ENCODE data around the gene GRID2IP. TPM values are rescaled to one million over a fixed set of nuclear protein-coding genes. Genes with fewer than 3 reads are reported as not detected.

GRID2IP gene
- total and polyA plus RNA-seq, 2 of the 8 experiments (the other 6 are each of a cell fraction or from before 2014, with no cell fraction given), result 0.80 to 1.3 TPM

GRCh38 chr7:6556196-6556595 is 4.9 kb upstream of the GRID2IP start:
- Histone ChIP-seq H2BK120ac (replicated peaks; ENCODE audit: low read depth, low read length) (no peak overlapping the region), H2BK15ac (ENCODE audit: low read length) (no peak overlapping the region), H3K9me3 (ENCODE audit: insufficient read depth in 2 of 2, low read depth in 1 of 2, low read length in 1 of 2) (no peaks in the 10 kb centered on the region), H3K27ac (ENCODE audit: low read depth, low read length) (no peak overlapping the region), H3K4me3 (ENCODE audit: extremely low read depth in 1 of 4, insufficient read depth in 2 of 4, low read depth in 3 of 4, low read length in 4 of 4) (no peak overlapping the region), H3K14ac (ENCODE audit: insufficient read length) (no peak overlapping the region), H3K27me3 (replicated peaks in 1 of 4; ENCODE audit: control insufficient read depth in 3 of 4, extremely low read depth in 1 of 4, insufficient read depth in 3 of 4, low read length in 3 of 4) (no peaks in the 10 kb centered on the region), H4K8ac (ENCODE audit: extremely low read depth, insufficient read depth, low read length) (no peak overlapping the region), H3K9ac (replicated peaks in 1 of 4; ENCODE audit: extremely low read depth in 1 of 4, low read depth in 3 of 4, low read length in 3 of 4) (no peak overlapping the region), H4K5ac (ENCODE audit: insufficient read length, low read depth, low read length) (no peak overlapping the region), H3K23ac (ENCODE audit: insufficient read length) (no peak overlapping the region), H3K23me2 (ENCODE audit: low read depth, low read length) (no peaks in the 10 kb centered on the region; the same call in 1 of the 2 replicates), H4K20me1 (replicated peaks in 1 of 2; ENCODE audit: control insufficient read depth in 1 of 2, insufficient read depth in 2 of 2, low read length in 2 of 2) (no peaks in the 10 kb centered on the region), H3K79me1 (ENCODE audit: low read depth, low read length) (no peaks in the 10 kb centered on the region), H3K56ac (replicated peaks; ENCODE audit: insufficient read length, low read depth, low read length) (no peak overlapping the region), H3K4ac (replicated peaks; ENCODE audit: insufficient read length, low read depth, low read length) (no peak overlapping the region), H2AFZ (ENCODE audit: low read length) (no peak overlapping the region), H3K18ac (ENCODE audit: extremely low read depth, low read length) (no peak overlapping the region), H2BK12ac (ENCODE audit: low read depth, low read length) (no peak overlapping the region), H3K4me2 (ENCODE audit: insufficient read depth in 1 of 2, low read depth in 2 of 2, low read length in 2 of 2) (no peak overlapping the region), H3K79me2 (ENCODE audit: control insufficient read depth in 1 of 2, insufficient read depth in 2 of 2, low read length in 2 of 2) (no peaks in the 10 kb centered on the region), H3K36me3 (ENCODE audit: control insufficient read depth in 2 of 4, insufficient read depth in 4 of 4, low read length in 3 of 4) (no peaks in the 10 kb centered on the region), H4K91ac (replicated peaks; ENCODE audit: insufficient read length, low read length) (no peak overlapping the region), H2BK20ac (ENCODE audit: low read length) (no peak overlapping the region), H2AK5ac (ENCODE audit: low read depth, low read length) (no peak overlapping the region), H2BK5ac (ENCODE audit: low read depth, low read length) (no peak overlapping the region), H3K4me1 (replicated peaks in 1 of 4; ENCODE audit: control insufficient read depth in 3 of 4, insufficient read depth in 4 of 4, low read length in 3 of 4) (peaks cover 0 to 3% (median 1%) of the 10 kb centered on the region in 4 experiments; a peak in 3 of 7 replicates)
- FAIRE-seq, result no peak
- 79% methylated on average over 6 of the region's 6 CpGs; no CpG with 5 or more reads in 1 of the 2 experiments for WGBS, 2 experiments (ENCODE audit: extremely low coverage in 1 of 2, insufficient coverage in 1 of 2, insufficient read length in 1 of 2, insufficient replicate concordance in 2 of 2, low coverage in 1 of 2, low lambda C conversion rate in 2 of 2, missing lambda C conversion rate in 1 of 2)
- no peak for DNase-seq (ENCODE audit: low read depth in 1 of 2, low spot score in 2 of 2)
- ChIA-PET CTCF (ENCODE audit: partially characterized antibody) (interaction anchor here (0.7 to 2.0 kb wide), 5 partner anchors 9 to 46 kb away, joined by 3 to 9 read pairs (median 3); partner anchors contain the start of gene ZDHHC4), POLR2A (ENCODE audit: partially characterized antibody) (interaction anchor here (1.4 kb wide), 1 partner anchor 35 kb away, joined by 3 read pairs; no protein-coding TSS in a partner anchor)
- TF ChIP-seq E2F6 (IDR thresholded peaks at IDR 0.05) (peak; percentile 44), EGR1 (IDR thresholded peaks at IDR 0.05; ENCODE audit: borderline replicate concordance, low read depth, low read length) (no peak), CTCF (IDR thresholded peaks at IDR 0.05; ENCODE audit: control extremely low read depth in 1 of 3, insufficient read depth in 1 of 3, low read depth in 1 of 3, low read length in 3 of 3) (peak; percentile 55 to 67 (median 63)), POLR2AphosphoS5 (IDR thresholded peaks at IDR 0.05; ENCODE audit: low read depth, low read length) (no peak), SP1 (IDR thresholded peaks at IDR 0.05; ENCODE audit: low read depth, low read length) (no peak), MAFK (IDR thresholded peaks at IDR 0.05; ENCODE audit: low read depth, low read length) (no peak), SP2 (IDR thresholded peaks at IDR 0.05; ENCODE audit: low read length) (no peak), BACH1 (IDR thresholded peaks at IDR 0.05; ENCODE audit: low read length) (no peak), KDM5A (IDR thresholded peaks at IDR 0.05; ENCODE audit: low read length) (no peak)
